DOHH2 (cell line): Measurements from ENCODE around the gene ANGEL1.

Experiments used
- H3F3A ChIP-seq: fragments of 200-600 bp; sonication (generic), shearing (Covaris generic); 2 replicates; pipeline ENCODE4 v1.6.0; 2016; ENCODE audit warnings: antibody characterized with exemption, mild to moderate bottlenecking; ENCODE audit not compliant: control insufficient read depth, insufficient read depth
- H3K27ac ChIP-seq: fragments of 200-600 bp; sonication (generic); 2 replicates; pipeline ENCODE4 v1.5.1; 2014; ENCODE audit warnings: low read depth, mild to moderate bottlenecking, low read length, moderate library complexity
- H3K27me3 ChIP-seq: fragments of 200-600 bp; sonication (generic); 2 replicates; pipeline ENCODE4 v1.6.1; 2014; ENCODE audit warnings: mild to moderate bottlenecking, low read length, mixed read lengths; ENCODE audit not compliant: control insufficient read depth
- H3K36me3 ChIP-seq: fragments of 200-600 bp; sonication (generic); 2 replicates; pipeline ENCODE4 v1.6.1; 2014; ENCODE audit warnings: mild to moderate bottlenecking, low read length, moderate library complexity, mixed read lengths; ENCODE audit not compliant: control insufficient read depth
- H3K4me1 ChIP-seq: fragments of 200-600 bp; sonication (generic); 2 replicates; pipeline ENCODE4 v1.6.1; 2014; ENCODE audit warnings: mild to moderate bottlenecking, low read length, mixed read lengths; ENCODE audit not compliant: control insufficient read depth
- H3K4me2 ChIP-seq: fragments of 200-600 bp; sonication (generic); 2 replicates; pipeline ENCODE4 v1.6.0; 2014; ENCODE audit warnings: mild to moderate bottlenecking, low read length, moderate library complexity
- H3K4me3 ChIP-seq: fragments of 200-600 bp; sonication (generic); 2 replicates; pipeline ENCODE4 v1.5.1; 2014; ENCODE audit warnings: mild to moderate bottlenecking, low read length, mixed read lengths
- H3K79me2 ChIP-seq: fragments of 200-600 bp; sonication (generic); 2 replicates; pipeline ENCODE4 v1.6.1; 2014; ENCODE audit warnings: mild to moderate bottlenecking, low read length, mixed read lengths; ENCODE audit not compliant: control insufficient read depth
- H3K9me2 ChIP-seq: fragments of 200-600 bp; sonication (generic); replicated peaks from 2 replicates; pipeline ENCODE4 v1.6.1; 2014; ENCODE audit warnings: mild to moderate bottlenecking, low read length, mixed read lengths; ENCODE audit not compliant: control insufficient read depth
- H3K9me3 ChIP-seq: fragments of 200-600 bp; sonication (generic); 2 replicates; pipeline ENCODE4 v1.6.1; 2014; ENCODE audit warnings: antibody characterized with exemption, low read length, mixed read lengths; ENCODE audit not compliant: control insufficient read depth, insufficient read depth
- H4K20me1 ChIP-seq: fragments of 200-600 bp; sonication (generic); 2 replicates; pipeline ENCODE4 v1.6.0; 2014; ENCODE audit warnings: low read depth, mild to moderate bottlenecking, antibody characterized with exemption, low read length, moderate library complexity; ENCODE audit not compliant: control insufficient read depth, insufficient read depth
- EZH2phosphoT487 ChIP-seq: fragments of 200-600 bp; sonication (generic); IDR thresholded peaks from 2 replicates; pipeline ENCODE4 v1.6.1; 2017; ENCODE audit warnings: borderline replicate concordance, mild to moderate bottlenecking, antibody characterized with exemption, low read length, moderate library complexity, mixed read lengths
- TF ChIP-seq, protein P1 (sequence below): fragments of 200-600 bp; sonication (generic); IDR thresholded peaks from one replicate; pipeline ENCODE4 v1.5.1; 2014; ENCODE audit warnings: antibody characterized with exemption, mild to moderate bottlenecking, low read depth, low read length; ENCODE audit not compliant: poor library complexity, severe bottlenecking

The ANGEL1 gene

DNA sequence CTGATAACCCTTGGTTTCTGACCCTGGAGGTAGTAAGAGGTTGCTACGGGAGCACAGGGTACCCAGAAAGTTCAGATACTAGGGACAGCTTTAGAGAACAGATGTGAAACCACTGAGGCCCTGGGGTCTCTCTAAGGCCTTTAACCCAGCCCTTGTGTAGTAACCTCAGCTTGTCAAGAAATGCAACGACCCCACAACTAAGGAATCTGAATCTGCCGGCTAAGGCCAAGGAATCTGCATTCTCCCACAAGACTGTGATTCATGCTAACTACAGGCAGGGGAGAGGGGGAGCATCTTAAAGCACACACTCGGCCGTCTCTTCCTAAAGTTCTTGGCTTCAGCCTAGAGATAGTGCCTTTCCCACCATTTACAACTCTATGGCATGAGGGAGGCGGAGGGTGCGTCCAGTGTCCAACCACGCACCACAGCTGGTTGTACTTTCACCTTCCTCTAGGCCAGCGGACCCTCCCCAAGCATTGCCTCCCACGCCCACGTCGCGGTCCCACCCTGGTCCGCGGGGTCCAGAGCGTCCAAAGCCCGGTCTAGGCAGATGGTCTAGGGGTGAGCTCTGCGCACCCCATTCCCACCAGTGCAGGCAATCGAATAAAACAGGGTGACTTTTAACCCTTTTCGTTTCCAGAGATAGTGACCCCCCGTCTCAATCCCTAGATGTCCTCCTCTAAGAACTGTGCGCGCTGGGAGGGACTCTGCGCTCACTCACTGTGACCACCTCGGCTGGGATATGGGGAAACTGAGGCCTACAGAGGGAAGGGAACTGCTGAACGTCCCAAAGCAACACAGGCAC lies 52.1 kb downstream of the ANGEL1 start:
- Histone ChIP-seq H3K9me2 (no peaks in the 10 kb centered on the region), H3K79me2 (no peaks in the 10 kb centered on the region), H3K27me3 (peaks cover 20% of the 10 kb centered on the region), H3F3A (no peaks in the 10 kb centered on the region; the same call in 1 of the 2 replicates), H3K4me2 (no peak overlapping the region), H3K36me3 (no peaks in the 10 kb centered on the region), H3K4me3 (no peak overlapping the region), H3K27ac (no peak overlapping the region), H4K20me1 (no peaks in the 10 kb centered on the region), H3K4me1 (no peaks in the 10 kb centered on the region), H3K9me3 (no peaks in the 10 kb centered on the region)
- TF ChIP-seq, protein P1, sequence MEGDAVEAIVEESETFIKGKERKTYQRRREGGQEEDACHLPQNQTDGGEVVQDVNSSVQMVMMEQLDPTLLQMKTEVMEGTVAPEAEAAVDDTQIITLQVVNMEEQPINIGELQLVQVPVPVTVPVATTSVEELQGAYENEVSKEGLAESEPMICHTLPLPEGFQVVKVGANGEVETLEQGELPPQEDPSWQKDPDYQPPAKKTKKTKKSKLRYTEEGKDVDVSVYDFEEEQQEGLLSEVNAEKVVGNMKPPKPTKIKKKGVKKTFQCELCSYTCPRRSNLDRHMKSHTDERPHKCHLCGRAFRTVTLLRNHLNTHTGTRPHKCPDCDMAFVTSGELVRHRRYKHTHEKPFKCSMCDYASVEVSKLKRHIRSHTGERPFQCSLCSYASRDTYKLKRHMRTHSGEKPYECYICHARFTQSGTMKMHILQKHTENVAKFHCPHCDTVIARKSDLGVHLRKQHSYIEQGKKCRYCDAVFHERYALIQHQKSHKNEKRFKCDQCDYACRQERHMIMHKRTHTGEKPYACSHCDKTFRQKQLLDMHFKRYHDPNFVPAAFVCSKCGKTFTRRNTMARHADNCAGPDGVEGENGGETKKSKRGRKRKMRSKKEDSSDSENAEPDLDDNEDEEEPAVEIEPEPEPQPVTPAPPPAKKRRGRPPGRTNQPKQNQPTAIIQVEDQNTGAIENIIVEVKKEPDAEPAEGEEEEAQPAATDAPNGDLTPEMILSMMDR: no peak
- TF ChIP-seq EZH2phosphoT487: no peak

DNA sequence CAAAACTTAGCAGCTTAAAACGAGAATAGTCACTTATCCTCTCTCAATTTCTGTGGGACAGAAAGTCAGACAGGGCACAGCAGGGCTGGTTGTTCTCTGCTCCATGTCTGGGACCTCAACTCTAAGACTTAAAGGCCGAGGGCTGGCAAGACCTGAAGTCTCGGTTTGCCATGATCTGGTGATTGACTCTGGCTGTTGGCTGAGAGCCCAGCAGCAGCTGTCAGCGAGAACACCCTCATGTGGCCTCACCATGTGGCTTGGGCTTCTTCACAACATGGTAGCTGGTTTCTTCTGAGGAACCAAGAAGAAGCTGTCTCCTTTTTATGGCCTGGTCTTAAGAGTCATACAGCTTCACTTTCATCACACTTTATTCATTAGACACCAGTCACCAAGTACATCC lies 53.1 kb downstream of the ANGEL1 start:
- H3K9me2 ChIP-seq: no peaks in the 10 kb centered on the region
- no peaks in the 10 kb centered on the region for H3K9me3 ChIP-seq
- H3K79me2 ChIP-seq: no peaks in the 10 kb centered on the region
- no peak overlapping the region for H3K4me3 ChIP-seq
- TF ChIP-seq, protein P1: no peak
- TF ChIP-seq EZH2phosphoT487: no peak
- no peaks in the 10 kb centered on the region for H3K4me1 ChIP-seq
- H3F3A ChIP-seq: no peaks in the 10 kb centered on the region; the same call in 1 of the 2 replicates
- H3K4me2 ChIP-seq: no peak overlapping the region
- no peaks in the 10 kb centered on the region for H4K20me1 ChIP-seq
- H3K27me3 ChIP-seq: peaks cover 20% of the 10 kb centered on the region
- no peak overlapping the region for H3K27ac ChIP-seq
- no peaks in the 10 kb centered on the region for H3K36me3 ChIP-seq

DNA sequence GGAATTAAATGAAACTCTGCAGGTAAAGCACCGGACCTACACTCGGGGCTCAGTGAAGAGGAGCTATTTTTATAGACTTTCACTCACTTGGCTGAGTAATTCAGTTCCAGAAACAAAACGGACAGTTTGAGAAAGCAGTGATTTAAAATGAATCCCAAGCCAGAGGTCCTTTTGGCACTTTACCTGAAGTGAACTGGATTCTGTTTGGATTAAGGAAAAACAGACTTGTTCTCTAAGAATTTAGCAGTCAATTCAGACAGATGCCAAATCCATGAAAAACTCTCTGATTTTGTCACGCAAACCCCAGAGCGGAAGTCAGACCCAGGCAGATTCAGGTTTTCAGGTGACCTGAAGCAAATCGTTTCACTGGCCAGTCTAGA lies 56.3 kb downstream of the ANGEL1 start:
- Histone ChIP-seq H3K4me3 (no peak overlapping the region), H3K27me3 (peaks cover 13% of the 10 kb centered on the region)
- TF ChIP-seq, protein P1: no peak
- no peak for TF ChIP-seq EZH2phosphoT487

More for the DNA sequence above, 56.3 kb downstream of the ANGEL1 start:
- Histone ChIP-seq H3F3A (no peaks in the 10 kb centered on the region), H3K9me2 (no peaks in the 10 kb centered on the region), H3K4me1 (no peaks in the 10 kb centered on the region), H3K79me2 (no peaks in the 10 kb centered on the region), H3K27ac (no peak overlapping the region), H4K20me1 (no peaks in the 10 kb centered on the region), H3K4me2 (no peak overlapping the region), H3K36me3 (no peaks in the 10 kb centered on the region), H3K9me3 (no peaks in the 10 kb centered on the region)
